ENCODE measurements around the gene CNR2.
"Not testable (repeated sequence)": the region's sequence is repeated elsewhere in the genome, so short reads cannot be mapped to it uniquely, and the experiment has no call there.

The CNR2 gene

GRCh38 chr1:23916209-23917131 is 3.3 kb upstream of the CNR2 start:
- DNase-seq: peak; percentile 73

GRCh38 chr1:23915466-23915865 is 2.3 kb upstream of the CNR2 start:
- no peak for DNase-seq

GRCh38 chr1:23914921-23915320 is 1.8 kb upstream of the CNR2 start:
- DNase-seq: no peak

- no peak for DNase-seq
These were observed 1.2 kb downstream of the CNR2 start for GRCh38 chr1:23911921-23912320.

GRCh38 chr1:23910553-23911246 is 2.5 kb downstream of the CNR2 start:
- no peak for DNase-seq

GRCh38 chr1:23910144-23910543 is 3.0 kb downstream of the CNR2 start:
- DNase-seq: no peak

- no peak for DNase-seq
These were observed 3.8 kb downstream of the CNR2 start for GRCh38 chr1:23909412-23909811.

- DNase-seq: peak; percentile 56
These were observed 4.5 kb downstream of the CNR2 start for GRCh38 chr1:23908453-23909341.

- DNase-seq: no peak
These were observed 6.4 kb downstream of the CNR2 start for GRCh38 chr1:23906731-23907130.

- no peak for DNase-seq
These were observed 7.6 kb downstream of the CNR2 start for GRCh38 chr1:23905461-23906025.

- DNase-seq: no peak
These were observed 8.3 kb downstream of the CNR2 start for GRCh38 chr1:23904748-23905357.

GRCh38 chr1:23903754-23904153 is 9.4 kb downstream of the CNR2 start:
- no peak for DNase-seq

GRCh38 chr1:23902321-23903278 is 10.6 kb downstream of the CNR2 start:
- no peak for DNase-seq

GRCh38 chr1:23900017-23900416 is 13.1 kb downstream of the CNR2 start:
- DNase-seq: not testable (repeated sequence)

GRCh38 chr1:23899070-23899469 is 14.1 kb downstream of the CNR2 start:
- no peak for DNase-seq

- DNase-seq: no peak
These were observed 16.1 kb downstream of the CNR2 start for GRCh38 chr1:23897083-23897482.

GRCh38 chr1:23896491-23896890 is 16.7 kb downstream of the CNR2 start:
- no peak for DNase-seq

GRCh38 chr1:23895993-23896392 is 17.2 kb downstream of the CNR2 start:
- no peak for DNase-seq

- DNase-seq: no peak
These were observed 18.1 kb downstream of the CNR2 start for GRCh38 chr1:23895082-23895481.

- no peak for DNase-seq
These were observed 24.1 kb downstream of the CNR2 start for GRCh38 chr1:23889074-23889473.

GRCh38 chr1:23885222-23885621 is 27.9 kb downstream of the CNR2 start:
- DNase-seq: no peak
